GM20431 (cell line): ENCODE measurements around the gene FAM98B.

ENCODE experiments used
- in situ Hi-C: fragments of 300-500 bp; cut with MseI, MboI; formaldehyde crosslinking; loops from one replicate; pipeline ENCODE4 v1.15.0; 2020; ENCODE audit warnings: low sequenced_read_pairs; ENCODE audit not compliant: unreplicated experiment

The FAM98B gene

DNA sequence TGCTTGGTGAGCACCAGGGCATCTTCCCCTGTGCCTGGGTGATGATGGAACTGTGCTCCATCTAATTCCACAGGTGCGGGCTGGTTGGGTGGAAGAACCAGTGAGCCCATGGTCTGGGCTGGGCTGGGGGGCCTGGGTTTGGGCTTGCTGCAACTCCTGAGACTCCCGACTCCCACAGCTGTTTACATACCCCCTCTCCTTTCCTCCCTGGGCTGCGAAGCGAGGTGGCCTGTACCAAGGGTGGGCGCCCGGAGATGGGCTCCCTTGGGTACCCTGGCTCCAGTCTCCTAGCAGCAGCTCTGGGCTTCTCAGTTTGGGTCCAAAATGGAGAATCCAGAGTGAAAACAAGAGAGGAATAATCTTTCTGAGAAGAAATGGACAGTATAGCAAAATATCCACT, 5.6 kb downstream of the FAM98B start:
- in situ Hi-C loops, result no loop called here

DNA sequence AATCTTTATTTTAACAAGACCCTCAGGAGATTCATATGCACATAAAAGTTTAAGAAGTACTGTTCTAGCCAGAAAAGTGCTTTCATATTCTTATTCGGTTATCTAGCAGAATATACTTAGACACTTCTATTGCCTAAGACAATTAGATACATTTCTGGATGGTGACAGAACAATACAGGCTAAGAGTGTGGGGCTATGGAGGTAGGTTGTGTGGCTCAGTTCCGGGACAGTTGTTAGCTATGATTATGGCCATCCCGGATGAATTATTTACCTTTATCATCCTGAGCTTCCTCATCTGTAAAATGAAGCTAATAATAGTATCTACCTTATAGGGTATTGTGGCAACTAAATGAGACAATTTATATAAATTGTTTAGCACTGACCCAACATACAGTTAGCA, 6.6 kb downstream of the FAM98B start:
- in situ Hi-C loops, result no loop called here

DNA sequence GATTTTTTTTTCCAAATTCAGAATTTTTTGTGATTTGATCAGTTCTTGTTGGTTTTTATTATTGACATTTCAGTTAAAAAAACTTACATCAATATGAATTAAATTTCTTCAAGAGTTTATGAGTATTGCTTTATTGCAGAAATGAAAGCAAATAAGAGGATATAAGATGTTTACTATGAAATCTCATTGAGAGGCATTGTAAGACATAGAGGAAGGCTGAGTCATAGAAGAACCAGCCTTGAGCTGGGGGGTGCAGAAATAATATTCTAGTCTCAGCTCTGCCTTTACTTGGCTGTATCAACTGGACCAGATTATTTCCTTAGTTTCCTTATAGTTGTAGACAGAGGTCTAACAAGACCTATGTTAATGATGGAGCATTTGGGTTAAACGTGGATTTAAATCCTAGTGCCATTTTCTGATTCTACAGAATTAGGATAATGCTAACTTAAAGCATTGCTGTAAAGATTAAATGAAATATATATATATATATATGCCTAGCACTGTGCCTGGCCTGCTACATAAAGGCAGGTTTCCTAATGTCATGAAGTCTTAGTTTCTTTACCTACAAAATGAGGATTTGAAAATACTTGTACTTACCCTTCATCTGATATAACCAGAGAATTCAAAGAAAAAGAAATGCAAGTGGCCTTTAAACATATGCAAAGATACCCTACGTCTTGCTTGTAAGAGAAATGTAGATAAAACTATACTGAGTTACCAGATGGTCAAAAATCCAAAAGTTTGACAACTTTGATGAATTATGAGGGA, 7.3 kb downstream of the FAM98B start:
- in situ Hi-C loops, result no loop called here

DNA sequence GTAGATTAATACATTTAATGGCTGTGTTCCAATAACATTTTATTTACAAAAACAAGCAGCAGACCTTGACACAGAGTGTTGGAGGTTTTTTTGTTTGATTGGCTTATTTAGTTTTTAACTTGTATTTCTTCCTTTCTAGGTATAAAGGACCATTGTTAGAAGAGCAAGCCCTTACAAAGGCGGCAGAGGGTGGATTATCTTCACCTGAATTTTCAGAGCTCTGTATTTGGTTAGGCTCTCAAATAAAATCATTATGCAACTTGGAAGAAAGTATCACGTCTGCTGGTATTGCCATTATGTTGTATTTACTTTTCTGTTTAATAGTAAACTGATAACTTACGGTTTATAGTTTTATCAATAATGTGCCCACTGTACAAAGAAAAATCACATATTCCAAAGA, 10.0 kb downstream of the FAM98B start:
- in situ Hi-C loops, result no loop called here

DNA sequence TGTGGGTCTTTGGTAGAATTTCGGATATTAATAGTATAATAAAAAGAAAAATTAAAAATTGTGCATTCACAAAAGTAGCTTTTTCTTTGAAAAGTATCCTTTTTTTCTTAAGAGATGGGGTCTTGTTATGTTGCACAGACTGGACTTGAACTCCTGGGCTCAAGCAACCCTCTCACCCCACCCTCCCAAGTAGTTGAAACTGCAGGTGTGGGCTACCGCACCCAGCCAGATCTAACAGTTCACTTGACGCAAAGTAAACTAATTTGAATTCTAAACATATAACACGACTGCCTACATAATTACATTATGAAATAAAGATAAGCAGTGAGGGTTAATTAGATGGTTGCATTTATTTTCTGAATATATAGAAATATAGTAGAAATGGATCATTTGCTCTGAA, 10.7 kb downstream of the FAM98B start:
- in situ Hi-C loops, result no loop called here

DNA sequence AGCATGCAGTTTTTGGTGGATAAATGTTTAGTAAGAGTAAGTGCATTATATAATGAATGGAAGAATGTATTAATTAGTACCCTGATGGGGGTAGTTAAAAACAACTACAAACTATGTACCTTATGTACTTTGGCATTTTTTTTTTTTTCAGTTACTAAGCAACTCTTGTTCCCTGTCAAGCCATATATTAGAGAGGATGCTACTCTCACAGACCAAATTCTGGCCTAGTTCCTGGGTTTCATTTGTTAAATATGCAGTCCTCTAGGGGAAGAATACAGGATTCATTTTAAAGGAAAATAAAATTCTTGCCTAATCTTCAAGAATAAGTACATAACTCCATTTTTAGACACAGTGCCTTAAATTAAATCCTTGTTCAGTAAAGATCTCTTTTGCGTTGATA, 16.9 kb downstream of the FAM98B start:
- in situ Hi-C loops, result loop anchor here (10.0 kb wide), 1 partner anchor 214 kb away; no protein-coding TSS in a partner anchor

DNA sequence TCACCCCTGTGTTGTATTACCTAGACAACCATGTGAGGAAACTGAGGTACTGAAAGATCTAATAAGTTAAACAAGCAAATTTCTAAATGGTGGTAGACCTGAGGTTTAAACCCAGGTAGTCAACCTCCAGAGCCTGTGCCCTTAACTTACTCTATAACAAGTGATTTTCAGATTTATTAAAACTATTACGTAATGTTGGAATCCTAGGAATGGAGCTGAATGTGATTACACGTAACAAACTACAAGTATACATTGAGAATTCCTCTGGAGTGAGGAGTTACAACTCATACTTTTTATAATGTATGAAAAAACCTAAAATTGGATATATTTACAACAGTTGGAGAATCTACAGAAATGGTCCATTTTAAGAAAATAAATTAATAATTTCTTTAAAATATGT, 18.0 kb downstream of the FAM98B start:
- in situ Hi-C loops, result loop anchor here (10.0 kb wide), 1 partner anchor 213 kb away; no protein-coding TSS in a partner anchor

DNA sequence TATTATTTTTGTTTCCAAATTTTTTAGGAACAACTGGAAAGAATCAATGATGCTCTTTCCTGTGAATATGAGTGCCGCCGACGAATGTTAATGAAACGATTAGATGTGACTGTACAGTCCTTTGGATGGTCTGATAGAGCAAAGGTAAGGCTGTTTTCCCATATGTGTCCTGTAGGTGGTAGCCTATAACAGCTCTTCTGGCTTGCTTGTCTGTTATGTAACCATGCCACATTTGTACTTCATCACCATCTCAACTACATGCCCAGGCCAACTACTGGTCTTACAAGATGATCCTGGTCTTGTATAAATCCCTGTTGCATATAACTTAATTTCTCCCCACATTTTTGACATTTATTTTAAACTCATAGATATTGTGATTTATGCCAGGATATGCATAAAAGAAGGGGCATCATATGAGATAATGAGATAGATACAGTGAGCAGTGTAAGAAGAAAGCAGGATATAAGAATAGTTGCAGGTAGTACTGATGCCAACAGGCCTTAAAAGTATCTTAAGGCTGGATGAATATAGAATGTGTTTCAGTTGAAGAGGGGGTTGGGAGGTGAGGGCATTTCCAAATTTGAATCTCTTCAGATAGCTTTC, 20.3 kb downstream of the FAM98B start:
- in situ Hi-C loops, result loop anchor here (10.0 kb wide), 1 partner anchor 211 kb away; no protein-coding TSS in a partner anchor

DNA sequence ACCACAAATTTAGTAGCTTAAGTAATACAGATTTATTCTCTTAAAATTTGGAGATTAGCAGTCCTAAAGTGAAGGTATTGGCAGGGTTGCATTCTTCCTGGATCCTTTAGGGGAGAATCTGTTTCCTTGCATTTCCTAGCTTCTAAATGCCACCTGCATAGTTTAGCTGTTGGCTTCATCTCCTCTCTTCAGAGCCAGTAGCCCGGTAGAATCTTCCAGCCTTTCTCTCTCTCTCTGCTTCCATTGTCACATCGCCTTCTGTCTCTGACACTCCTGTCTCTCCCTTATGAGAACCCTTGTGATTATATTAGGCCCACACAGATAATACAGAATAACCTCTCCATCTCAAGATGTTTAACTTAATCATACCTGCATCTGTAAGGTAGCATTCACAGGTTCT, 21.4 kb downstream of the FAM98B start:
- in situ Hi-C loops, result loop anchor here (10.0 kb wide), 1 partner anchor 209 kb away; no protein-coding TSS in a partner anchor

DNA sequence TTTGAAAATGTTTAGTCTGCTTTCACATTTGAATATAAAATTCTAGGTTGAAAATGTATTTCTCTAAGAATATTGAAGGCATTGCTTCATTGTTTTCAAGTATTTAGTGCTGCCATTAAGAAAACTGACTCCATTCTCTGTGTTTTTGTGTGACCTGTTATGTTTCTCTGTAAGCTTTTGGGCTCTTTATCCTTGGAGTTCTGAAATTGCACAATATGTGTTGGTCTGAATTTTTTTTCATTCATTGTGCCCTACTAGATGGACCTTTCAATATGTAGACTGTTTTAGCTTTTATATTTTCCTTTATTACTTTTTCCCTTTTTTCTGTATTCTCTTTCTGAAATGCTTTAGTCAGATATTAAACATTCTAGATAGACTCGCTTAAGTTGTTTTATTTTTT, 22.2 kb downstream of the FAM98B start:
- in situ Hi-C loops, result loop anchor here (10.0 kb wide), 1 partner anchor 209 kb away; no protein-coding TSS in a partner anchor

DNA sequence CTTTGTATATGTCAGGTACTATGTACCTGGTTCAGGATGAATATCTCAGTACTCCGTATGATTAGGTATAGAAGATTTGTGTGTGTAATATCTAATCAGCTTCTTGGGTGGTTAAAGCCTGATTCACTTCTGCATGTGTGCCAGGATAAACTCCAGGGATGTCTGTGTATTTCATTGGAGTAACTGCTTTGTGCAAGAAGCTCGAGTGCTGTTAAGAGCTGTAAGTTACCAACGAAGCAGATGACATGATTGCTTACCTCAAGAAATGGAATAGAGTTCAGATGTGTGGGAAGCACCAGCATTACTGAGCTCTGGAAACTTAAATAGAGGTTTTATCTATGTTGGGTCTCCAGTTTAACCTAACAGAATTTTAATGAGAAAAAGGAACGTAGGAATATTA, 23.7 kb downstream of the FAM98B start:
- in situ Hi-C loops, result loop anchor here (10.0 kb wide), 1 partner anchor 207 kb away; no protein-coding TSS in a partner anchor

DNA sequence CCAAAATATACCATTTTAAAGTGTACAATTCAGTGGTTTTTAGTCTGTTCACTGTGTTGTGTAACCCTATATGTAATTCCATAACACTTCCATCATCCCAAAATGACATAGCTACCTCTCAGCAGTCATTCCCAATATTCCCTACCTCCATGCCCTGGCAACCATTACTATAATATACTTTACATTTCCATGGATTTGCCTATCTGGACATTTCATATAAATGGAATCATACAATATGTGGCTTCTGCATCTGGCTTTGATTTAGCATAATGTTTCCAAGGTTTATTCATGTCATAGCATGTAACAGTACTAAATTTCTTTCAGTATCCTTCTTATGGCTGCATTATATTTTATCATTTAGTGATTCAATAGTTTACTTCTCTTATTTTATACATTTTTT, 25.3 kb downstream of the FAM98B start:
- in situ Hi-C loops, result loop anchor here (10.0 kb wide), 1 partner anchor 206 kb away; no protein-coding TSS in a partner anchor

DNA sequence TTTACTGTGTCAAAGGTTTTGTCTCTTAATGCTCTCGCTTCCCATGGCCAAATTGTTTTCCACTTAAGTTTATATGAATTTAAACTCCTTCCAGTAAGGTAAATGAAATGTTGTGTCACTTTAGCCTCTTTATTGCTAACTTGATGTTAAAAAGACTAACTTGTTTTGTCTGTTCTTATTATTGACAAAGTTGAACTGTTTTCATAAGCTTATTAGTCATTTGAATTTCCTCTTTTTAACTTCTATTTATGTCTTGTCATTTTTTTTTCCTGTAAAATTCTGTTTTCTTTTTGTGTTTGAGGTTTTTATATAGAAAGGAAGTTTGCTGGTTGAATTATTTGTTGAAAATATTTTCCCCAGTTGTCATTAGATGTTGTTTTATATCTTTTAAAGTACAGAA, 25.8 kb downstream of the FAM98B start:
- in situ Hi-C loops, result loop anchor here (10.0 kb wide), 1 partner anchor 205 kb away; no protein-coding TSS in a partner anchor

DNA sequence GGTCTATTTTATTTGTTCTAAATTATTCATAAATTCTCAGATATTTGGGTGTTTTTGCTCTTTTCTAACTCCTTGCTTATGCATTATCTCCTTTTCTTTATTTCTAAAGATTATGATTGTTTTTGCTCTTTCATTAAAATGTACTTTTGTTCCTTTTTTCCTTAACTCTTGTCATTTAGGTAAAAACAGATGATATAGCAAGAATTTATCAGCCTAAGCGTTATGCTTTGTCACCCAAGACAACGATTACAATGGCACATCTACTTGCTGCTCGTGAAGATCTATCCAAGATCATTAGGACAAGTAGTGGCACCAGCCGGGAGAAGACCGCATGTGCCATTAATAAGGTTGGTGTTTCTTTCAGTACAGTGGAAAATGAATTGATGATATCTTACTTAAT, 27.2 kb downstream of the FAM98B start:
- in situ Hi-C loops, result no loop called here

DNA sequence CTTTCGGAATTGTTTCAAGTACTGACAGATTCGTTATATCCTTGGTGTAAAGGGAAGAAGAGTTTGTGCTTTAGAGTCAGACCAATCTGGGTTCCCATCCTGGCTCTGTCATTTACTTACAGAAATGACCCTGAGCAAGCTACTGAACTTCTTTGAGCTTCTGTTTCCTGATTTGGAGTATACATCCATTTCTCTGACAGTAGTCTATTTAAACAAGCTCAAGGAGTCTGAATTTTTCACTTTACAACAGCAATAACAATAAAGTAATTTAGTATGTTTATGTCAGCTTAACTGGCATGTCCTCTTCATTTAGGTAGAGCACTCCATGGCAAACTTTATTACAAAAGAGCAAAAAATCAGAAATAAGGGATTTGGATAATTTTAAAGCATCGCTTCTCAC, 27.8 kb downstream of the FAM98B start:
- in situ Hi-C loops, result no loop called here

DNA sequence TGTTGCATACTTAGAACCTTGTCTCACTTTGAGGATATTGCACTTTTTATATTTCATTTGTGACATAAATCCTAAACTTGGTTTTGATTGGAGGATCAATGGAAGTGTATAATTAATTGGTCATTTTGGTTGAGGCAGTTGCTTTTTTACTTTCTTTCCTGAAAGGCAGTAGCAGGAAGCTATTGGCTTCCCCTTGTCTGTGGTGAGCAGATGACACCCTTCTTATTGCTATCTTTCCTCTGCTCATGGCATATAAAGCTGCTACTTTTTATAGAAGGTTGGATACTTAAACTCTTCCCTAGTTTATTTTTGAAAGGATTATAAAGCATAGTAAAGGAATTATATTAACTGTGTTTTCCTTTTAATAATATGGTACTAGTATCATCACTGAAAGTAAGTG, 28.6 kb downstream of the FAM98B start:
- in situ Hi-C loops, result no loop called here

DNA sequence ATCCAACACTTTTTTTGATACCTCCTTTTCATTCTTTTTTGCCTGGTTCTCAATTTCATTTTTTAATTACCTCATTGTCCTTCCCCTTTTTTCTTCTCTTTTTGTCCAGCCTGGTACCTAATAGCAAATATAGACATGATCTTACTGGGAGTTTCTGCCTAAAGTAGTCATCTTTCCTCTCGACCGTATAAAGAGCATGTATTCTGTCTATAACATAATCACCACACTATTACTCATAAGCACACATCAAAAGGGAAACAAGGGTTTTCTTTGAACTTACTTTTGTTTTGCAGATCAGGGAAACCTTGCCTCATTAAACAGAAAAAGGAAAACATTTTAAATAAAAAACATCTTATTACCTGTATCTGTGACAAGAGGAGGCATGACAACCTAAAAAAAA, 33.0 kb downstream of the FAM98B start:
- in situ Hi-C loops, result no loop called here

DNA sequence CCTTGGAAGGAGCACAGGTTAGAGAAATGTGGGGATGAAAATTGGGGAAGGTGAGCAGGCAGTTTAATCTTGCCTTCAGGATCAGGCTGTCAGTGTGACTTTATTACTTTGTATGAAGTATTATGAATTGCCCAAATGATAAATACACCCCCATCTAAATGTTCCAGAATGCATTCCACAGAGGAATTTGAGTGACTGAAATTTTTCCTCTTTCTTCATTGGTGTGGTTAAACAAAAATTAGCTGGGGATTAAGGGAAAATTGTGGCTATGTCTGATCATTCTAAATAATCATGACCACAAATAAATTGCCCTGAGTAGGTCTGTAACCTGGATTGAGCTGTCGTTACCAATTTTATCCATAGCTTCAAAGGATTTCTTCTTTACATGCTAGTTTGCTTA, 33.5 kb downstream of the FAM98B start:
- in situ Hi-C loops, result no loop called here

DNA sequence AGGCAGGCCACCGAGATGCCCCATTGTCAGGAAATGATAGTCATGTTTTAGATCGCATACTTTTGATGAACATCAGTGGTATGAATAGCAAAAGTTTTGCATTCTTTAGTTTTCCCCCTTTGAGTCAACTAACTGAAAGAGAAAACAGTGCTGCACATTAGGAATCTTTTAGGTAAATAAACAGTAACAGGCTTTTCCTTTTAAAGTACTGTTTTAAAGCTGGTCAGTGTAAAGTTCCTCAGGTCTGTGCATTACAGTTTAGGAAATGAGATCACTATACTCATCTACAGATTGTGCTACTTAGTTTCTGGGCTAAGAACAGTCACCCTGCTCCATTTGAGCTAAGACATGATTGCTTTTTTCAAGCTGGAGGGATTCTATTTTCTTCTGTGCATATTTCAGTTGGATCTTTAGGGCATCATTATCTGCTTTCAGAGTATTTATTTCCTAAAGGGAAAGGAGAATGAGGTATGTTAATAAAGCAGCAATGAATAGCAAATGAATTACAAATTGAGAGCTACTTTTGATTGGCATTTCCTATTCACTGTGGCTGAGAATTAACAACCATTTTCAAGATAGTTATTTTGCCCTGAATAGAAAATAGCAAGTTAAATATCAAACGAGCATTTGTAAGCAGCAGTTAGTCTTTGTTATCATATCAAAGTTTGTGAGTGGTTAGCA, 36.5 kb downstream of the FAM98B start:
- in situ Hi-C loops, result no loop called here

DNA sequence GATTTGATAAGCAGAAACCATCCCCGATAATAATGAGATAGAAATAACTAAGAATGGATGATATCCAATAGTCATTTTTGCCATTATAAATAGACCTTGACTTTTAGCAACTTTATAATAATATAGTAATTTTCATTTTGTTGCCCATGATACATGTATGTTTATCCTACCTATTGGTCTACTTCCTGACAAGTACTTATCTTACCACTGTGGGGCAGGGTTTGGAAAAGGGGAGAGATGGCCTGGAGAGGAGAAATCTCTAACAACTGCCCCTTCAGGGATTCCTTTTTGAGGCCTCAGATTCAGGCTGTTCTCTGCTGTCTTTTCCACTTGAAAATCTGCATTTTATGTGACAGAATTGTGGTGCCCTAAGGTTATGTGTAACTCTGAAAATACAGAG, 42.2 kb downstream of the FAM98B start:
- in situ Hi-C loops, result no loop called here

DNA sequence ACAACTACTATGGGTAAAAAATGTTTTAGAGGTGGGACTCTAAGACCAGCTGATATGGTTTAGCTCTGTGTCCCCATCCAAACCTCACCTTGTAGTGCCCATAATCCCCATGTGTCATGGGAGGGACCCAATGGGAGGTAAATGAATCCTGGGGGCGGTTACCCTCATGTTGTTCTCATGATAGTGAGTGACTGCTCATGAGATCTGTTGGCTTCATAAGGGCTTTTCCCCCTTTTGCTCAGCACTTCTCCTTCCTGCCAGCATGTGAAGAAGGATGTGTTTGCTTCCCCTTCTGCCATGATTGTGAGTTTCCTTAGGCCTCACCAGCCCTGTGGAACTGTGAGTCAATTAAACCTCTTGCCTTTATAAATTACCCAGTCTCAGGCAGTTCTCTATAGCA, 45.7 kb downstream of the FAM98B start:
- in situ Hi-C loops, result no loop called here
